ENCODE data around the gene TOLLIP. TPM values are rescaled to one million over a fixed set of nuclear protein-coding genes. Genes with fewer than 3 reads are reported as not detected.
"Not testable (repeated sequence)": the region's sequence is repeated elsewhere in the genome, so short reads cannot be mapped to it uniquely, and the experiment has no call there.

TOLLIP gene
- 71.1 TPM for total RNA-seq
- long read RNA-seq, transcript TOLLIP-202 (6 exons, 3,617 nt): major isoform, 215 of 319 reads
- long read RNA-seq, transcript TOLLIP-211 (5 exons, 684 nt): minor isoform, 5 of 319 reads
- long read RNA-seq, partial matches to known transcripts: 30 of 319 reads
- long read RNA-seq, other reads (novel, unspliced or antisense): 69 of 319 reads

- H3K36me3 ChIP-seq: peaks cover 7% of the 10 kb centered on the region
- peak within 1 kb of the TSS; percentile 94 for H3K27ac ChIP-seq
- peak; percentile 99 for DNase-seq
- H3K27me3 ChIP-seq: no peaks in the 10 kb centered on the region
- intact Hi-C loops (cut with DNase I): no loop called here
- no peaks in the 10 kb centered on the region for H3K9me3 ChIP-seq
- peaks cover 38% of the 10 kb centered on the region for H3K4me1 ChIP-seq
- H3K4me3 ChIP-seq: peak within 1 kb of the TSS; percentile 89
- ATAC-seq: peak; percentile 94
- TF ChIP-seq CTCF (IDR thresholded peaks at IDR 0.05): no peak
These were observed at the start of gene TOLLIP for GRCh38 chr11:1309498-1310317. TOLLIP (minus strand) TSS chr11:1309632; CDS start chr11:1309498, 134 bp downstream.

DNA sequence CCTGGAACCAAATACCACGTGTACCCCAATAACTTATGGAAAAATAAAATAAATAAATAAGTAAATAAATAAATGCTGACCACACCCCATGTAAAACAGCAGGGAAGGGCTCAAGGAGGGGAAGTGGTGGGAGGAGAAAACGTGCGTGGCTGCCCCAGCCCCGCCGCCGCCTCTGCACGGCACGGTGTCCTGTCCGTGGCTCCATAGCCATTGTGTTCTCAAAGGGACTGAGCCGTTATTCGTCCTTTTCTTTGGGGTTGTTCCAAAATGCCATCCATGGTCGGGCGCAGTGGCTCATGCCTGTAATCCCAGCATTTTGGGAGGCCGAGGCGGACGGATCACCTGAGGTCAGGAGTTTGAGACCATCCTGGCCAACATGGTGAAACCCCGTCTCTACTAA lies 49.5 kb upstream of the TOLLIP start:
- intact Hi-C loops (cut with DNase I); H3K9me3 ChIP-seq; H3K36me3 ChIP-seq; H3K4me1 ChIP-seq; ATAC-seq; H3K4me3 ChIP-seq; H3K27ac ChIP-seq; H3K27me3 ChIP-seq: not testable (repeated sequence)
- DNase-seq: peak; percentile 32

DNA sequence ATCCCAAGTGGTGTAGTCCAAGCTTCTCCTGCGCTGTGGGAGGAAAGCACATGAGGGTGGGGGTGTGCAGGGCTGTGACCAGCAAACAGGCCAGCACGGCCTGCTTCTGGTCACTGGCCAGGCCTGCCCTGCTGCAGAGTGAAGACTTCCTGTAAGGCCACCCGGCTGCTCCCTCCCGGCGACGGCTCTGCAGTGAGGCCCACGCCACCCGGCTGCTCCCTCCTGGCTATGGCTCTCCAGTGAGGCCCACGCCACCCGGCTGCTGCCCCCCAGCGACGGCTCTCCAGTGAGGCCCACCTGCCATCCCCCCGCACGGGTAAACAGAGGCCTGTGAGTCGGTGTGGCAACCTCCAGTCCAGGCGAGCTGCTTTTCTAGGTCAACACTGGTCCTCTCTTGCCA lies 48.9 kb upstream of the TOLLIP start:
- intact Hi-C loops (cut with DNase I): no loop called here
- DNase-seq (no peak), ATAC-seq (no peak)
- Histone ChIP-seq H3K4me3 (no peak overlapping the region), H3K27ac (no peak overlapping the region), H3K4me1 (no peaks in the 10 kb centered on the region), H3K36me3 (no peaks in the 10 kb centered on the region), H3K27me3 (peaks cover 7% of the 10 kb centered on the region), H3K9me3 (no peaks in the 10 kb centered on the region)
- no peak for TF ChIP-seq CTCF (IDR thresholded peaks at IDR 0.05)

DNA sequence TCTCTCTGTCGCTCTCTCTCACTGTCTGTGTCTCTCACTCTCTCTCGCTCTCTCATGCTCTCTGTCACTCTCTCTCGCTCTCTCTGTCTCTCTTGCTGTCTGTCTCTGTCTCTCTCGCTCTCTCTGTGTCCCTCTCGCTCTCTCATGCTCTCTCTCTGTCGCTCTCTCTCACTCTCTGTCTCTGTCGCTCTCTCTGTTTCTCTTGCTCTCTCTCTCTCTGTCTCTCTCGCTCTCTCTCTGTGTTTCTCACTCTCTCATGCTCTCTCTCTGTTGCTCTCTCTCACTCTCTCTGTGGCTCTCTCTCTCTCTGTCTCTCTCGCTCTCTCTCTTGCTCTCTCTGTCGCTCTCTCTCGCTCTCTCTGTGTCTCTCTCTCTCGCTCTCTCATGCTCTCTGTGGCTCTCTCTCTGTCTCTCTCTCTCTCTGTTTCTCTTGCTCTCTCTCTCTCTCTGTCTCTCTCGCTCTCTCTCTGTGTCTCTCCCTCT lies 47.1 kb upstream of the TOLLIP start:
- ATAC-seq (no peak), DNase-seq (no peak)
- no peak overlapping the region for H3K4me3 ChIP-seq
- no peaks in the 10 kb centered on the region for H3K4me1 ChIP-seq
- H3K36me3 ChIP-seq: no peaks in the 10 kb centered on the region
- H3K27ac ChIP-seq: no peak overlapping the region
- peaks cover 7% of the 10 kb centered on the region for H3K27me3 ChIP-seq
- intact Hi-C loops (cut with DNase I): no loop called here
- no peaks in the 10 kb centered on the region for H3K9me3 ChIP-seq
- TF ChIP-seq CTCF (IDR thresholded peaks at IDR 0.05): no peak

- ATAC-seq: no peak
- peaks cover 7% of the 10 kb centered on the region for H3K27me3 ChIP-seq
- H3K9me3 ChIP-seq: no peaks in the 10 kb centered on the region
- DNase-seq: peak; percentile 61
- no peak for TF ChIP-seq CTCF (IDR thresholded peaks at IDR 0.05)
- no peak overlapping the region for H3K27ac ChIP-seq
- no peaks in the 10 kb centered on the region for H3K36me3 ChIP-seq
- no peaks in the 10 kb centered on the region for H3K4me1 ChIP-seq
- H3K4me3 ChIP-seq: no peak overlapping the region
- intact Hi-C loops (cut with DNase I): no loop called here
These were observed 46.6 kb upstream of the TOLLIP start for GRCh38 chr11:1356007-1356435.

All from upper lobe of right lung (tissue), 1 donor.